SK-N-MC (cell line): ENCODE results near the gene PC.

Experiments
- EZH2 ChIP-seq: fragments of 200-600 bp; sonication (generic); IDR thresholded peaks from one replicate; pipeline ENCODE4 v1.6.1; 2017; ENCODE audit warnings: antibody characterized with exemption
- FOXP2 ChIP-seq: optimal IDR thresholded peaks from 2 replicates; pipeline ENCODE3; 2011; ENCODE audit warnings: mild to moderate bottlenecking, moderate library complexity; ENCODE audit not compliant: insufficient read depth; ENCODE audit errors: extremely low read length, control extremely low read depth
- POLR2AphosphoS5 ChIP-seq: IDR thresholded peaks from 2 replicates; pipeline ENCODE4 v1.6.1; 2012; ENCODE audit warnings: mild to moderate bottlenecking, low read depth, low read length, borderline replicate concordance

DNA sequence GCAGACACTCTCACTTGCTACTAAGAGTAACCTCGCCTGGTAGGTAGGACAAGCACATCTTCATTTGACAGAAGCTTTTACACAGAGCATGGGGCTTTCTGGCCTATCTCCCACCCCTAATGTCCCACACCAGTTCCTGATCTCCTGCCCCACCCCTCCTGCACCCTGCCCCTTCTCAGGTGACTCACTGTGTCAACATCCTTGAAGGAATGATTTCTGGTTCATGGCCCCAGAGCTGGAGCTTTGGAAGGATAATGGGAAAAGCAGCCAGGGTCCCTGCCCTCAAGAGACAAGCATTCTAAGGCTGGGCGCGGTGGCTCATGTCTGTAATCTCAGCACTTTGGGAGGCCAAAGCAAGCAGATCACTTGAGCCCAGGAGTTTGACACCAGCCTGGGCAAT lies 54.1 kb downstream of the PC start:
- TF ChIP-seq POLR2AphosphoS5: no peak
- TF ChIP-seq EZH2: no peak
- TF ChIP-seq FOXP2: no peak
